ENCODE measurements around the gene MTM1.

MTM1 gene

DNA sequence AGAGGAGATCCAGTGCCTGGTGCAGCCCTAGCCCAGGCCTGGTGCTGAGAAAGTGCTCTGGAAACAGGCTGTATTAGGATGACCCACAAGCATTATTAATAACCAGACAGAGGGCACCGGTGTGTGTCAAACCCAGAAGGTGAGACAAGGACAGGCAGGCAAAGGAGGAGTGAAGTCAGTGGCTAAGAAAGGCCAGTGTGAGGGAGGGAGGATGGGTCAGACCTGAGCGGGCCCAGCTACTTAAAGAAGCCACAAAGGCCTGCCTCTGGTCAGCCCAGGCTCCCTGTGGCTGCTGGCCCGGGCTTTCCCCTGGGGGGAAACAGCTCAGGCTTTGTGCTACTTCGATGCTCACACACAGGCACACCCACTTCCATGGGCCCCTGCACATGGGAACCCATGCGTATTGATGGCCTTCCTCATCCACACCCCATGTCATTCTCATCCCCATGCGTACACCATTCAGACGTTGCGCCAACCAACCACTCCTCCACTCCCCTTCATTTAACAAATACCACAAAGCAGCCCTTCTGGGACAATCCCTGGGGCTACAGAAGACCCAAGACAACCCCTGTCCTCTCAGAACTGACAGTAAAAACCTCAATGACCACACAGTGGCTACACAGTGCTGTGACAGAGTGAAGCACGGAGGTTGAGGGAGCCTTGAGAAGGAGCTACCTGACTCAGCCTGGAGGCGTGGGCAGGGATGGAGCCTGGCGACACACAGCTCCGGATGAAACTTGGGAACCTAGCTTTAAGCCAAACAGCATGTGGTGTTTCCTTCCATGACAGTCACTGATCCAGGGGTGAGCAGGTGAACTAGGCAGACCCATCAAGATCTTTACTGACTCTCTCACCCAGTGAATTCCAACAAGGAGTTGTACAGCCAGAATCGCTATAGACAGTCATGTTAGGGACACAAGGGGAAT lies 24.9 kb upstream of the MTM1 start:
- no peaks in the 10 kb centered on the region for H3K27me3 Mint-ChIP-seq (ENCODE audit: low read depth)
- no peak overlapping the region for H3K27ac Mint-ChIP-seq
- no peaks in the 10 kb centered on the region for H3K9me3 Mint-ChIP-seq
- peaks cover 13% of the 10 kb centered on the region for H3K4me1 Mint-ChIP-seq (ENCODE audit: low read depth)
- no peaks in the 10 kb centered on the region for H3K36me3 Mint-ChIP-seq (ENCODE audit: low read depth)
- H3K4me3 Mint-ChIP-seq, result no peak overlapping the region

DNA sequence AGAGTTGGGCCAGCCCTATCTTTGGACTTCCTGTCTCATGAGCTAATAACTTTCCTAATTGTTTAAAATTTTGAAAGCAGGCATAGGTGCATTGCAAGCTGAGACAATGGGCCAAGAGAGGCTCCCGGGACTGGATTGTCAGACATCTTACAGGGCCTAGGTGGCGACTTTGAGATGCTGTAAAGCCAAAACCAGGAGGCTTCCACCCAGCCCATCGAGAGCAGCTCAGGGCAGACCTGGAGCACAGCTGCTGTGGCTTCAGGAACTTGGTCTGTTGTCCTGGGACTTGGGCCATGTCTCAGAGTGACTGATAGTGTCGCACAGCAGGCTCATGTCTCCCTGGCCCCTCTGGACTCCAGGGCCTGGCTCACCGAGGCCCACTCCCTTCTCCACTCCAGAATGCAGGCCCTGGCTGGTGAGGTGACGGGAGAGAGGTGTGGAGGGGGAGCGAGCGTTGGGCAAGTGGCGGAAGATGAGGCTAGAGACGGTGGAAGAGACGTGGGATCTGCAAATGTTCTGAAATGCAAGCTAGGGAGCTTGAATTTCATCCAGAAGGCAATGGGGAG lies 24.1 kb upstream of the MTM1 start:
- no peak overlapping the region for H3K4me3 Mint-ChIP-seq
- no peak overlapping the region for H3K27ac Mint-ChIP-seq
- H3K4me1 Mint-ChIP-seq (ENCODE audit: low read depth), result peaks cover 18% of the 10 kb centered on the region
- H3K27me3 Mint-ChIP-seq (ENCODE audit: low read depth), result no peaks in the 10 kb centered on the region
- no peaks in the 10 kb centered on the region for H3K36me3 Mint-ChIP-seq (ENCODE audit: low read depth)
- H3K9me3 Mint-ChIP-seq, result no peaks in the 10 kb centered on the region

- H3K4me3 Mint-ChIP-seq, result no peak overlapping the region
- H3K4me1 Mint-ChIP-seq (ENCODE audit: low read depth), result peaks cover 18% of the 10 kb centered on the region
- H3K27ac Mint-ChIP-seq, result no peak overlapping the region
- H3K9me3 Mint-ChIP-seq, result no peaks in the 10 kb centered on the region
- no peaks in the 10 kb centered on the region for H3K36me3 Mint-ChIP-seq (ENCODE audit: low read depth)
- no peaks in the 10 kb centered on the region for H3K27me3 Mint-ChIP-seq (ENCODE audit: low read depth)
Measured at GRCh38 chrX:150544835-150545770, 23.3 kb upstream of the MTM1 start.

- Mint-ChIP-seq H3K4me3 (peak overlapping the region; percentile 68), H3K4me1 (ENCODE audit: low read depth) (peaks cover 18% of the 10 kb centered on the region), H3K9me3 (no peaks in the 10 kb centered on the region), H3K27me3 (ENCODE audit: low read depth) (no peaks in the 10 kb centered on the region), H3K36me3 (ENCODE audit: low read depth) (no peaks in the 10 kb centered on the region), H3K27ac (peak overlapping the region; percentile 91)
Measured at GRCh38 chrX:150546711-150547153, 21.7 kb upstream of the MTM1 start.

DNA sequence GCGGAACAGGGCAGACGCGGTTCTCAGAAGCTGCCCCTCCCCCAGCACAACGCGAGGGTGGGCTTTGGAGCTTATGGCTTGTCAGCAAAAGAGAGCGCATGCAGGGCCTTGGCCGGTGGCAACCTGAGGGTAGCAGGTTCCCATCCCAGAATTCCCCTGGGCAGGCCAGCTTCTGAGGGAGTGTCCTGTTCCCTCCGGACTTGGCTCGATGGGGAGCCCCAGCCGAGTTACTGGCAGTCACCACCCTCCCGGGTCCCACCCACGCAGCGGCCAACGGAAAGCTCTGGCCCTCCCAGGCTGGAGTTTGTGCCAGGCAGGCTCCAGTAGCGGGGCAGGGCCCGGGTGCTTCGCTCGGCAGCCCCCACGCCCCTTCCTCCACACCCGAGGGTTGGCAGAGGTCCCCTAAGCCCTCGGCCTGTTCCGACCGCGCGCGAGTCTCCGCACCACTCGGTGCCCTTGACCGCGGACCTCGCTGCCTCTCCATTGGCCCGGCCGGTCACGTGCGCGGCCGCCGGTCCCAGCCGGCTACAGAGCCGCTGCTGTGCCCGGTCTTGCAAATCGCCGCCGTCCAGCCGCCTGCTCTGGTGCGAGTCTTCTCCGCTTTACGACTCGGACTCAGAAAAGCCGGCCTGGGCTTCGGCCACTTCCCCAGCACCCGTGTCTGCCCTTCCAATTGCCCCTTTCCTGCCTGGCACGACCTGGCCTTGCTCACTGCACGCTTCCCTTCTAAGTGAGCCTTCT lies 20.9 kb upstream of the MTM1 start:
- no peaks in the 10 kb centered on the region for H3K27me3 Mint-ChIP-seq (ENCODE audit: low read depth)
- peak overlapping the region; percentile 68 for H3K4me3 Mint-ChIP-seq
- H3K4me1 Mint-ChIP-seq (ENCODE audit: low read depth), result peaks cover 18% of the 10 kb centered on the region
- peak overlapping the region; percentile 91 for H3K27ac Mint-ChIP-seq
- H3K36me3 Mint-ChIP-seq (ENCODE audit: low read depth), result no peaks in the 10 kb centered on the region
- H3K9me3 Mint-ChIP-seq, result no peaks in the 10 kb centered on the region

GRCh38 chrX:150548251-150548650 lies 20.2 kb upstream of the MTM1 start:
- Mint-ChIP-seq H3K27ac (peak overlapping the region; percentile 62), H3K4me1 (ENCODE audit: low read depth) (peaks cover 18% of the 10 kb centered on the region), H3K9me3 (no peaks in the 10 kb centered on the region), H3K36me3 (ENCODE audit: low read depth) (no peaks in the 10 kb centered on the region), H3K27me3 (ENCODE audit: low read depth) (no peaks in the 10 kb centered on the region), H3K4me3 (peak overlapping the region; percentile 68)

DNA sequence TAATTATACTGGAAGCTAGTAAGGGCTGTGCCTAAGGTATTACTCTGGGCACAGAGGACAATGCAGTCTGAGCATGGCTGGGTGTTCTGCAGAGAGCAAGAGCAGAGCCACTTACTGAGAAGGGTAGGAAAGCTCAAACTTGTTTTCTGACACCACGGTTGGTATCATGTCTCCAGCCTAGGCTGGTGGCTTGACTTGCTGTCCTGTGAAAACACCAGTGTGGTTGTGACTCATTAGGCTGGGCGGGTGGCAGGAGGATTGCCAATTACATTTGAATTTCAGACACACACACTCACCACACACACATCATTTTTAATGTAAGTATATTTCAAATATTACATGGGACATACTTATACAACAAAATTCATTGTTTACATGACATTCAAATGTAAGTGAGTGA lies 19.7 kb upstream of the MTM1 start:
- Mint-ChIP-seq H3K27ac (no peak overlapping the region), H3K36me3 (ENCODE audit: low read depth) (no peaks in the 10 kb centered on the region), H3K4me3 (no peak overlapping the region)

GRCh38 chrX:150551963-150552362 lies 16.5 kb upstream of the MTM1 start:
- peaks cover 9% of the 10 kb centered on the region for H3K27me3 Mint-ChIP-seq (ENCODE audit: low read depth)
- no peaks in the 10 kb centered on the region for H3K36me3 Mint-ChIP-seq (ENCODE audit: low read depth)
- peaks cover 8% of the 10 kb centered on the region for H3K4me1 Mint-ChIP-seq (ENCODE audit: low read depth)
- no peak overlapping the region for H3K27ac Mint-ChIP-seq
- no peaks in the 10 kb centered on the region for H3K9me3 Mint-ChIP-seq
- H3K4me3 Mint-ChIP-seq, result no peak overlapping the region

More for the DNA sequence above, 19.7 kb upstream of the MTM1 start:
- H3K9me3 Mint-ChIP-seq, result no peaks in the 10 kb centered on the region
- peaks cover 18% of the 10 kb centered on the region for H3K4me1 Mint-ChIP-seq (ENCODE audit: low read depth)
- H3K27me3 Mint-ChIP-seq (ENCODE audit: low read depth), result no peaks in the 10 kb centered on the region

DNA sequence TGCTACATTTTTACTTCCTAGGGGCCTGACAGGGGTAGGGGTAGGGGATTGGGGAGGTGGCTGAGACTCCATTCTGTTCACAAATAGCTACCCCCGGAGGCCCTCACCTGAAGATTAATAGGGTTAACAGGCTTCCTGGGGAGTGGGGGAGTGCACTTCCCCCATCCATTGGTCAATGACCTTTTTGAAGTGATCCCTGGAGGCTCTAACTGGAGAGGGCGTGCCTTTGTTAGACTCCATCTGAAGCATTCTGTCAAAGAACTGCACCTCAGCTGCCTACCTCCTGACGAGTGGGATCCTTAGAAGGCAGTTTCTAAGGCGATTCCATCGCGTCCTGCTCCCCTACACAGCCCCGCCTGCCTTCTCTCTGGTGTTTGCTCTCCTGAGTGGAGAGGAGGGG lies 10.0 kb upstream of the MTM1 start:
- Mint-ChIP-seq H3K27me3 (ENCODE audit: low read depth) (peaks cover 20% of the 10 kb centered on the region), H3K27ac (no peak overlapping the region), H3K9me3 (no peaks in the 10 kb centered on the region), H3K4me3 (no peak overlapping the region), H3K4me1 (ENCODE audit: low read depth) (no peaks in the 10 kb centered on the region), H3K36me3 (ENCODE audit: low read depth) (no peaks in the 10 kb centered on the region)

DNA sequence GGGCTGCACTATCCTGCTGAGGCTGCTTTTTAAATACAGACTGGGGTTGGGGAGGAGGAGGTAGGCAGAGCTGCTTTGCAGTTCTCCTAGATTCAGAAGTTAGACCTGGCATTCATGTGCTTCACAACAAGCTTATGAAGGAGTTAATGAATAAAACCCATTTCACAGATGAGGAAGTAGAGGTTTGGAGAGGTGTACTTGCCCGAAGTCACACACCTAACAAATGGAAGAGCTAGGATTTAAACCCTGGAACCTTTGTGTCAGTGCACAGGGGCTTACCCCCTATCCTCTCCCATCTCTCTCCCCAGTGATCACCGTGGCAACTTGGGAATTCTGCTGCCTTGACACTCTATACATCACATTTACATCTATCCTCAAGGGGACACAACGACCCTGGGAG lies 3.6 kb upstream of the MTM1 start:
- H3K27ac Mint-ChIP-seq, result no peak overlapping the region
- peaks cover 2% of the 10 kb centered on the region for H3K36me3 Mint-ChIP-seq (ENCODE audit: low read depth)

DNA sequence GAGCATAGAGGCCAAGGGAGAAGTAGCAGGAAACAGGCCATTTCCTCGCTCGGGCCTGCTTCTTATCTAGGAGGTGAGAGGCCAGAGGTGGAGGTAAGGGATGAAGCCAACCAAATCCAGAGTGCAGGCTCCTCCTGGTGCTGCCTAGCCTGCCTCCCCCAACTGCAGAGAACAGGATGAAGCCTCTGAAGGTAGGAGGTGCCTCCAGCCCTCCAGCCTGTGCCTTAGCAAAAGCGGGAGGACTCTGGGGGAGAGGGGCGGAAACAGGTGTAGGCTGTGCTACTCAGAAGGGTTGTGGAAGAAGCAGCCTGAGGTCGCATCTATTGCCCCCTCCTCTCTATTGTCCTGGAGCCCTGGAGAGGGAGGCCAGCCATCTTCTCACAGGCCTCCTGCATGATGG lies 2.9 kb upstream of the MTM1 start:
- peaks cover 2% of the 10 kb centered on the region for H3K36me3 Mint-ChIP-seq (ENCODE audit: low read depth)
- H3K4me3 Mint-ChIP-seq, result no peak overlapping the region
- peaks cover 13% of the 10 kb centered on the region for H3K4me1 Mint-ChIP-seq (ENCODE audit: low read depth)
- peaks cover 4% of the 10 kb centered on the region for H3K27me3 Mint-ChIP-seq (ENCODE audit: low read depth)
- no peak overlapping the region for H3K27ac Mint-ChIP-seq
- H3K9me3 Mint-ChIP-seq, result no peaks in the 10 kb centered on the region

More for the DNA sequence above, 3.6 kb upstream of the MTM1 start:
- Mint-ChIP-seq H3K4me1 (ENCODE audit: low read depth) (peaks cover 7% of the 10 kb centered on the region), H3K4me3 (no peak overlapping the region), H3K9me3 (no peaks in the 10 kb centered on the region), H3K27me3 (ENCODE audit: low read depth) (peaks cover 8% of the 10 kb centered on the region)

DNA sequence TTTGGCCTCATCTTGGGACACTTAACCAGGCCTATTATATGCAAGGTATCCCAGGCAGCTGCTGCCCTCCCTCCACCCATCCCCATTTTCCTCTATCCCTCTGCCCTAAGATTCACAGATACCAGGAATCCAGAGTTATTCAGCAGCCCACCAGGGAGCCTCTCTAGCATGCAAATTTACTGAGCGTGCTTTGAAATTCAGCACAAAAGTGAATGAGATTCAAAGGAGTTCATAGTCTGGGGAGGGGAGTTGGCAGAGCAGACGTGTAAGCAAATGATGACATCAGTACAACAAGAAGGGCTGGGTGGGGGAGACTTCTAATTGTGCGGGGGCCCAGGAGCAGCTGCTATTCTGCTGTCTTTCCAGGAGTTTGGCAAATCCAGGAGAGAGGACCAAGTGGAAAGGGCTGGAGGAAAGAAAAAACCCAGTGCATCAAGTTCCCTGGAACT lies 1.7 kb upstream of the MTM1 start:
- H3K9me3 Mint-ChIP-seq, result no peaks in the 10 kb centered on the region
- H3K4me1 Mint-ChIP-seq (ENCODE audit: low read depth), result peaks cover 19% of the 10 kb centered on the region
- H3K27me3 Mint-ChIP-seq (ENCODE audit: low read depth), result no peaks in the 10 kb centered on the region
- no peak overlapping the region for H3K4me3 Mint-ChIP-seq
- H3K36me3 Mint-ChIP-seq (ENCODE audit: low read depth), result peaks cover 2% of the 10 kb centered on the region
- no peak overlapping the region for H3K27ac Mint-ChIP-seq

DNA sequence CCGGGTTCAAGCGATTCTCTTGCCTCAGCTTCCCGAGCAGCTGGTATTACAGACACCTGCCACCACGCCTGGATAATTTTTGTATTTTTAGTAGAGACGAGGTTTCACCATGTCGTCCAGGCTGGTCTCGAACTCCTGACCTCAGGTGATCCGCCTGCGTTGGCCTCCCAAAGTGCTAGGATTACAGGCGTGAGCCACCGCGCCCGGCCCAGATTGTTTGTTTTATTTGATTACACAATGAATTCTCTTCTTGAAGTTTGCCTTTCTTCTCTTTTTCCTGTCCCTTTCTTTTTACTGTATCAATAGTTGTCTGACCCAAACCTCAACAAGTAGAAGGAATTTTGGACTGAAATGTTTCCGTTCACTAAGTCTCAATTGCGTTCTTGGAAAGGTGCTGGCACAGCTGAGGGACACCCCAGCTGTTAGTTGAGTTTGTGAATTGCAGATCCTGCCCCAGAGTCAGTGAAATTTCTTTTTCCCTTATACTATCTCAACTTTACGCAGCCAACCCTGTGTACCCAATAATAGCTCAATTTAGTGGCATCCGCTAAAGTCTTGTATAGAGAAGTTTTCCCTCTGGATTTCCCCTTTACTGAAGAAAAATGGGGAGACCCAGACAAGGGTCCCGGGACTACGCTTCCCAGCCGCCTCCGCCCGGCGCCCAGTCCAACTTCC lies 639 bp upstream of the MTM1 start:
- Mint-ChIP-seq H3K4me3 (peak overlapping the region; percentile 47), H3K4me1 (ENCODE audit: low read depth) (peaks cover 30% of the 10 kb centered on the region), H3K27ac (no peak overlapping the region), H3K27me3 (ENCODE audit: low read depth) (no peaks in the 10 kb centered on the region), H3K9me3 (no peaks in the 10 kb centered on the region), H3K36me3 (ENCODE audit: low read depth) (peaks cover 2% of the 10 kb centered on the region)
